Measurements from ENCODE around the gene PSMD13. TPM values are rescaled to one million over a fixed set of nuclear protein-coding genes. Genes with fewer than 3 reads are reported as not detected.

Gene PSMD13
- total and polyA plus RNA-seq, 2 of the 13 experiments (the other 11 are each of a cell fraction or from before 2014, with no cell fraction given) = 83.0 to 117 TPM

DNA sequence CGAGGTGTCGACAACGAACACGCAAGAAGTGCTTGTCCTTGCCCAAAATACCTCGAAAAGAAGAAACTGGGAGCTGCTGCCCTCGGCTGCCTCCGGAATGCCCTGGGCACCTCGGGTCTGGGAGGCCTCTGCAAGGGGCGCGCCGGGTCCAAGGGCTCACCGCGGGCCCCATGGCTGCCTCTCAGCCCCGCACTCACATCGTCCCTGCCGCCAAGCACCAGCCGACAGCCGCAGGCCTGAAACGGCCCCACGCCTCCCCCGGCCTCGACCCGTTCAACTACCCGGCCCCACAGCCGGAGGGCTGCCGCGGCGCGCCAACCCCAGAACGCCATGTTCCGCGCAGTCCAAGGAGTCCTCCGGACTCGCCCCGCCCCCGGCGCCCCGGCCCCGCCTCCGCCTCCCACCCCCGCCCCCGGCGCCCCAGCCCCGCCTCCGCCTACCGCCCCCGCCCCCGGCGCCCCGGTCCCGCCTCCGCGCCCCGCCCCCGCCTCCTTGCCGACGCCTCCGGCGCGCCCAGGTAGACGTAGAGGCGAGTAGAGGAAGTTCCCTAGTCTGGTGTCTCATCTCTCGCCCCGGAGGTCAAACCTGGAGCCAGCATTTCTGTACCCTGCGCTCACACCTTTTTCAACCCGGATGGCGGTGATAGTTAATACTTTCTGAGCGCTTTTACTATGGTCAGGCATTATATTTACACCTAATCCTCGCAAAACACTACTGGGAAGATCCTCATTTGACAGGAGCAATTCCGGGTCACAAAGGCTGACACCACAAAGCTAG lies 591 bp upstream of the PSMD13 start, which contains the start of gene SIRT3 (continued):
- TF ChIP-seq, protein P1, sequence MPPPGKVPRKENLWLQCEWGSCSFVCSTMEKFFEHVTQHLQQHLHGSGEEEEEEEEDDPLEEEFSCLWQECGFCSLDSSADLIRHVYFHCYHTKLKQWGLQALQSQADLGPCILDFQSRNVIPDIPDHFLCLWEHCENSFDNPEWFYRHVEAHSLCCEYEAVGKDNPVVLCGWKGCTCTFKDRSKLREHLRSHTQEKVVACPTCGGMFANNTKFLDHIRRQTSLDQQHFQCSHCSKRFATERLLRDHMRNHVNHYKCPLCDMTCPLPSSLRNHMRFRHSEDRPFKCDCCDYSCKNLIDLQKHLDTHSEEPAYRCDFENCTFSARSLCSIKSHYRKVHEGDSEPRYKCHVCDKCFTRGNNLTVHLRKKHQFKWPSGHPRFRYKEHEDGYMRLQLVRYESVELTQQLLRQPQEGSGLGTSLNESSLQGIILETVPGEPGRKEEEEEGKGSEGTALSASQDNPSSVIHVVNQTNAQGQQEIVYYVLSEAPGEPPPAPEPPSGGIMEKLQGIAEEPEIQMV (CRISPR knock-in tag; IDR thresholded peaks at IDR 0.05; ENCODE audit: low read depth) = no peak
- TF ChIP-seq POGZ (CRISPR knock-in tag; IDR thresholded peaks at IDR 0.05) = no peak; the same call in 1 of the 2 replicates
- TF ChIP-seq NFE2L2 (IDR thresholded peaks at IDR 0.05; ENCODE audit: low read length) = no peak
- TF ChIP-seq SMYD3 (CRISPR knock-in tag; IDR thresholded peaks at IDR 0.05) = 0 out of 2 replicates have a peak, but pooled peaks have one; percentile 50
- 0 out of 2 replicates have a peak, but pooled peaks have one; percentile 55 for TF ChIP-seq ZBTB38 (CRISPR knock-in tag; IDR thresholded peaks at IDR 0.05)
- no peak for TF ChIP-seq ZNF446 (CRISPR knock-in tag; IDR thresholded peaks at IDR 0.05)
- peak; percentile 30 for TF ChIP-seq XRCC5 (optimal IDR thresholded peaks at IDR 0.05; ENCODE audit: low read length)
- TF ChIP-seq SRF (IDR thresholded peaks at IDR 0.05; ENCODE audit: low read depth, low read length) = no peak
- TF ChIP-seq, protein P2, sequence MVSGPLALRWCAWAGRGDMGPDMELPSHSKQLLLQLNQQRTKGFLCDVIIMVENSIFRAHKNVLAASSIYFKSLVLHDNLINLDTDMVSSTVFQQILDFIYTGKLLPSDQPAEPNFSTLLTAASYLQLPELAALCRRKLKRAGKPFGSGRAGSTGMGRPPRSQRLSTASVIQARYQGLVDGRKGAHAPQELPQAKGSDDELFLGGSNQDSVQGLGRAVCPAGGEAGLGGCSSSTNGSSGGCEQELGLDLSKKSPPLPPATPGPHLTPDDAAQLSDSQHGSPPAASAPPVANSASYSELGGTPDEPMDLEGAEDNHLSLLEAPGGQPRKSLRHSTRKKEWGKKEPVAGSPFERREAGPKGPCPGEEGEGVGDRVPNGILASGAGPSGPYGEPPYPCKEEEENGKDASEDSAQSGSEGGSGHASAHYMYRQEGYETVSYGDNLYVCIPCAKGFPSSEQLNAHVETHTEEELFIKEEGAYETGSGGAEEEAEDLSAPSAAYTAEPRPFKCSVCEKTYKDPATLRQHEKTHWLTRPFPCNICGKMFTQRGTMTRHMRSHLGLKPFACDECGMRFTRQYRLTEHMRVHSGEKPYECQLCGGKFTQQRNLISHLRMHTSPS (CRISPR knock-in tag; IDR thresholded peaks at IDR 0.05; ENCODE audit: low read depth) = peak; percentile 43; the same call in 1 of the 2 replicates
- TF ChIP-seq HNF4A (CRISPR knock-in tag; IDR thresholded peaks at IDR 0.05) = peak; percentile 45
- TF ChIP-seq ZNF768 (CRISPR knock-in tag; IDR thresholded peaks at IDR 0.05) = no peak; the same call in 1 of the 2 replicates
- peak; percentile 62; the same call in 1 of the 2 replicates for TF ChIP-seq ZBTB7B (CRISPR knock-in tag; IDR thresholded peaks at IDR 0.05)
- TF ChIP-seq ZNF781 (CRISPR knock-in tag; IDR thresholded peaks at IDR 0.05; ENCODE audit: borderline replicate concordance, not compliant biosample characterization) = peak; percentile 52
- no peak for TF ChIP-seq ZNF841 (CRISPR knock-in tag; IDR thresholded peaks at IDR 0.05; ENCODE audit: borderline replicate concordance)
- TF ChIP-seq SMARCC2 (IDR thresholded peaks at IDR 0.05) = no peak
- TF ChIP-seq IKZF4 (CRISPR knock-in tag; IDR thresholded peaks at IDR 0.05; ENCODE audit: borderline replicate concordance, low read depth, not compliant biosample characterization) = peak; percentile 56
- TF ChIP-seq, protein P3, sequence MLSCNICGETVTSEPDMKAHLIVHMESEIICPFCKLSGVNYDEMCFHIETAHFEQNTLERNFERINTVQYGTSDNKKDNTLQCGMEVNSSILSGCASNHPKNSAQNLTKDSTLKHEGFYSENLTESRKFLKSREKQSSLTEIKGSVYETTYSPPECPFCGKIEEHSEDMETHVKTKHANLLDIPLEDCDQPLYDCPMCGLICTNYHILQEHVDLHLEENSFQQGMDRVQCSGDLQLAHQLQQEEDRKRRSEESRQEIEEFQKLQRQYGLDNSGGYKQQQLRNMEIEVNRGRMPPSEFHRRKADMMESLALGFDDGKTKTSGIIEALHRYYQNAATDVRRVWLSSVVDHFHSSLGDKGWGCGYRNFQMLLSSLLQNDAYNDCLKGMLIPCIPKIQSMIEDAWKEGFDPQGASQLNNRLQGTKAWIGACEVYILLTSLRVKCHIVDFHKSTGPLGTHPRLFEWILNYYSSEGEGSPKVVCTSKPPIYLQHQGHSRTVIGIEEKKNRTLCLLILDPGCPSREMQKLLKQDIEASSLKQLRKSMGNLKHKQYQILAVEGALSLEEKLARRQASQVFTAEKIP (CRISPR knock-in tag; IDR thresholded peaks at IDR 0.05; ENCODE audit: borderline replicate concordance) = no peak
- 0 out of 2 replicates have a peak, but pooled peaks have one; percentile 73 for TF ChIP-seq ZBTB3 (CRISPR knock-in tag; IDR thresholded peaks at IDR 0.05; ENCODE audit: borderline replicate concordance, low read depth)
- no peak; the same call in 1 of the 2 replicates for TF ChIP-seq ZNF703 (CRISPR knock-in tag; IDR thresholded peaks at IDR 0.05; ENCODE audit: borderline replicate concordance)
- TF ChIP-seq, protein P4, sequence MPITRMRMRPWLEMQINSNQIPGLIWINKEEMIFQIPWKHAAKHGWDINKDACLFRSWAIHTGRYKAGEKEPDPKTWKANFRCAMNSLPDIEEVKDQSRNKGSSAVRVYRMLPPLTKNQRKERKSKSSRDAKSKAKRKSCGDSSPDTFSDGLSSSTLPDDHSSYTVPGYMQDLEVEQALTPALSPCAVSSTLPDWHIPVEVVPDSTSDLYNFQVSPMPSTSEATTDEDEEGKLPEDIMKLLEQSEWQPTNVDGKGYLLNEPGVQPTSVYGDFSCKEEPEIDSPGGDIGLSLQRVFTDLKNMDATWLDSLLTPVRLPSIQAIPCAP (CRISPR knock-in tag; IDR thresholded peaks at IDR 0.05; ENCODE audit: low read depth) = no peak
- TF ChIP-seq ZNF30 (CRISPR knock-in tag; IDR thresholded peaks at IDR 0.05) = no peak
- peak; percentile 51; the same call in 1 of the 2 replicates for TF ChIP-seq RFXAP (CRISPR knock-in tag; IDR thresholded peaks at IDR 0.05; ENCODE audit: borderline replicate concordance)
- TF ChIP-seq ZNF558 (CRISPR knock-in tag; IDR thresholded peaks at IDR 0.05; ENCODE audit: borderline replicate concordance) = no peak; the same call in 1 of the 2 replicates

All from HepG2 (cell line).